Measurements from ENCODE around the gene GNA12.
"Not testable (repeated sequence)": the region's sequence is repeated elsewhere in the genome, so short reads cannot be mapped to it uniquely, and the experiment has no call there.

The GNA12 gene

DNA sequence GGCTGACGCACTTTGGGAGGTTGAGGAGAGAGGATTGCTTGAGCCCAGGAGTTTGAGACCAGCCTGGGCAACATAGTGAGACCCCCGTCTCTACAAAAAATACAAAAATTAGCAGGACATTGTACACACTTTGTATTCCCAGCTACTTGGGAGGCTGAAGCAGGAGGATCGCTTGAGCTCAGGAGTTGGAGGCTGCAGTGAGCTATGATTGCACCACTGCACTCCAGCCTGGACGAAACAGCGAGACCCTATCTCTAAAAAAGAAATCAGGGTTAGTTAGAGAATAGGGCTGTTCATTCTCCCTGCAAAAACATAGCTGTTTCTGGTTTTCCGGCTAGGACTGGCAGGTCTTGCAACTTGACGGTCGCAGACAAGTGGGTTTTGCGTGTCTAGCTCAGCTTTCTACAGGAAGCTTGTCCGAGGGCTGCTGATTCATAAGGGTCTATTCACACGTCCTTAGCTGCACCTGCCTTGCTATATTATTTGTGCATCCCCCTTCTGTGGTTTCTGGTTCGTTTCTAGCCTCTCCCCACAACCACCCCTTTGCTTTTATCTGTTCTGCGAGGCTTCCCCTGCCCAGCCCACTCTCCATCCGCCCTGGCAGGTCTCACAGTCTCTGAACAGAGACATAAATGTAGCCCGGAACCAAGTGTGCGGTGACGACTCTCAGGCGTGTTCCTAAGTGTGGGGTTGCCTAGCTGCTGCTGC is 145.4 kb downstream of the GNA12 start:
- no peak for DNase-seq (ENCODE audit: insufficient read length, low spot score)
- TF ChIP-seq, protein P1, sequence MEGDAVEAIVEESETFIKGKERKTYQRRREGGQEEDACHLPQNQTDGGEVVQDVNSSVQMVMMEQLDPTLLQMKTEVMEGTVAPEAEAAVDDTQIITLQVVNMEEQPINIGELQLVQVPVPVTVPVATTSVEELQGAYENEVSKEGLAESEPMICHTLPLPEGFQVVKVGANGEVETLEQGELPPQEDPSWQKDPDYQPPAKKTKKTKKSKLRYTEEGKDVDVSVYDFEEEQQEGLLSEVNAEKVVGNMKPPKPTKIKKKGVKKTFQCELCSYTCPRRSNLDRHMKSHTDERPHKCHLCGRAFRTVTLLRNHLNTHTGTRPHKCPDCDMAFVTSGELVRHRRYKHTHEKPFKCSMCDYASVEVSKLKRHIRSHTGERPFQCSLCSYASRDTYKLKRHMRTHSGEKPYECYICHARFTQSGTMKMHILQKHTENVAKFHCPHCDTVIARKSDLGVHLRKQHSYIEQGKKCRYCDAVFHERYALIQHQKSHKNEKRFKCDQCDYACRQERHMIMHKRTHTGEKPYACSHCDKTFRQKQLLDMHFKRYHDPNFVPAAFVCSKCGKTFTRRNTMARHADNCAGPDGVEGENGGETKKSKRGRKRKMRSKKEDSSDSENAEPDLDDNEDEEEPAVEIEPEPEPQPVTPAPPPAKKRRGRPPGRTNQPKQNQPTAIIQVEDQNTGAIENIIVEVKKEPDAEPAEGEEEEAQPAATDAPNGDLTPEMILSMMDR (IDR thresholded peaks at IDR 0.05; ENCODE audit: insufficient read depth, missing control alignments) = no peak
- no peak for FAIRE-seq

DNA sequence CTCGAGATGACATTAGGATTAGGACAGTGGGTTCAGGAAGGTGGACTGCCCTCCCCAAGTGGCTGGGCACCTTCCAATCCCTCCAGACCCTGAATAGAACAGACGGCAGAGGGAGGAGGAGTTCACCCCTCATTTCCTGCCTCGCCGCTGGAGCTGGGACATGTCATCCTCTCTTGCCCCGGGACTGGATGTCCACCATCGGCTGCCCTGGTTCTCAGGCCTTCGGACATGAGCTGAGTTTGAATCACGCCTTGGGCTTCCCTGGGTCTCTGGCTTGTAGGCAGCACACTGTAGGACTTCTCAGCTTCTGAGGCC is 150.0 kb downstream of the GNA12 start:
- not testable (repeated sequence) for FAIRE-seq; DNase-seq (ENCODE audit: insufficient read length, low spot score)

DNA sequence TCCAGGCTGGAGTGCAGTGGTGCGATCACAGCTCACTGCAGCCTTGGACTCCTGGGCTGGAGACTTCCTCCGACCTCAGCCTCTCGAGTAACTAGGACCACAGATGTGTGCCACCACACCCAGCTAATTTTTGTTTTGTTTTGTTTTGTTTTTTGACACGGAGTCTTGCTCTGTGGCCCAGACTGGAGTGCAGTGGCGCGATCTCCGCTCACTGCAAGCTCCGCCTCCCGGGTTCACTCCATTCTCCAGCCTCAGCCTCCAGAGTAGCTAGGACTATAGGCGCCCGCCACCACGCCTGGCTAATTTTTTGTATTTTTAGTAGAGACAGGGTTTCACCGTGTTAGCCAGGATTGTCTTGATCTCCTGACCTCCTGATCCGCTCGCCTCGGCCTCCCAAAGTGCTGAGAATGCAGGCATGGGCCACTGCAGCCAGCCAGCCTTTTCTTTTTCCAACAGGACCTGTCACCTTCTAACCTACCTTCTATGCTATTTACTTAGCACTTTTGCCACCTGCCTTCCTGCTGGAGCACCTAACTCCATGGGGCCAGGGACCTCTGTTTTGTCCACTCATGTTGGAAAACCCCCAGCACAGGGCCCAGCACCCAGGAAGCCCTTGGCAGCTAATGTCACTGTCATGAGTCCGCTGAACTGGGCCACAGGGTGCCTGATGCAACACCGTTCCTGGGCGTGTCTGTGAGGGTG is 150.5 kb downstream of the GNA12 start:
- not testable (repeated sequence) for DNase-seq (ENCODE audit: insufficient read length, low spot score); FAIRE-seq

DNA sequence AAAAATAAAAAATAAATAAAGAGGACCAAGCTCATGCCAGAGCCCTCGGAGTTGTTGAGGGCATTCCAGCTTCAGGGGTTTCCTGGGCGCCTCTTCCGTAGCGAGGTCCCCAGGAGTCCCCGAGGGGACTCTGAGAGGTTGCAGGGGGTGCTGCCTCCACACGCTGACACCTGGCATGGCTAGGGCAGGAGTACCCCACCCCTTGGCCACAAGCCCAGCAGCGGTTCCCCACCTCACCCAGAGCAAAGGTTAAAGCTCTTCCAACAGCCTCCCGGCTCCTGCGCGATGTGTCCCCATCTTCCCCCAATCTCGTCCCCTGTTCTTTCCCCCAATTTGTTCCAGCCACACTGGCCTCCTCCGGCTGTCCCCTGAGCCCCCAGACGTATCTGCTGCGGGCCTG is 151.6 kb downstream of the GNA12 start:
- TF ChIP-seq, protein P1 (IDR thresholded peaks at IDR 0.05; ENCODE audit: insufficient read depth, missing control alignments) = no peak
- no peak for DNase-seq (ENCODE audit: insufficient read length, low spot score)
- no peak for FAIRE-seq

DNA sequence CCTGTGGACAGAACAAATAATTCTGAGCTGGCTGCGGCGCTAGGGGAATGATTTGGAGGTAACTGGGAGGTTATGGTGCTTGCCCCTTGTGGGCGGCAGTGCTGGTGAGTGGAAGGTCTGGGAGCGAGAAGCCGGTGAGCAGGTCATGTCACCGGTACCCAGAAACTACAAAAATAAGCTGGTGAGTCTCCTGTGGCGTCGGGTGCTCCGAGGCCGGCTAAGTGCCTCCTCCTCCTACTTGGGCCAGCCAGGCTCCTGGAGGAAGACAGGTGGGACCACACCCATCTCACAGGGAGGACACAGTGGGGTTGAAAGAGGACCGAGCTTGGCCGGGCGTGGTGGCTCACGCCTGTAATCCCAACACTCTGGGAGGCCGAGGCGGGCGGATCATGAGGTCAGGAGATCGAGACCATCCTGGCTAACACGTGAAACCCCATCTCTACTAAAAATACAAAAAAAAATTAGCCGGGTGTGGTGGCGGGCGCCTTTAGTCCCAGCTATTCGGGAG is 152.1 kb downstream of the GNA12 start:
- not testable (repeated sequence) for FAIRE-seq; DNase-seq (ENCODE audit: insufficient read length, low spot score)

DNA sequence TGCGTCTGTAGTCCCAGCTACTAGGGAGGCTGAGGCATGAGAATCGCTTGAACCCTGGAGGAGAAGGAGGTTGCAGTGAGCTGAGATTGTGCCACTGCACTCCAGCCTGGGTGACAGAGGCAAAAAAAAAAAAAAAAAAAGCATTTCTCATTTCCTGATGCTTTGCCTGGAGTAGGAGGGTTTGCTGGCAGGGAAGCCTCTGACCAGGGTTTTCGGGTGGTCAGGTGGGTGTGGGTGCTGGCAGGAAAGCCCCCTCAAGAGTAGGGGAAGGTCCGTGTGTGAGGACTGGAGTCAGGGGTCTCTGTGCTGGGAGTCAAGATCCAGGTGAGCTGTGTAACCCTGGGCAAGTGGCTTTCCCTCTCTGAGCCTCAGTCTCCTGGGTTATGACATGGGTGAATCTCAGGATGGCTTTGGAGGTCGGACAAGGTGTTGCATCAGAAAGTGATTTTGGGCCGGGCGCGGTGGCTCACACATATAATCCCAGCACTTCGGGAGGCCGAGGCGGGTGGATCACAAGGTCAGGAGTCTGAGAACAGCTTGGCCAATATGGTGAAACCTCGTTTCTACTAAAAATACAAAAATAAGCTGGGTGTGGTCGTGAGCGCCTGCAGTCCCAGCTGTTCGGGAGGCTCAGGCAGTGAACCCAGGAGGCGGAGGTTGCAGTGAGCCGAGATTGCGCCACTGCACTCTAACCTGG is 152.9 kb downstream of the GNA12 start:
- TF ChIP-seq, protein P1 (IDR thresholded peaks at IDR 0.05; ENCODE audit: insufficient read depth, missing control alignments) = no peak
- FAIRE-seq (no peak), DNase-seq (ENCODE audit: insufficient read length, low spot score) (no peak)

DNA sequence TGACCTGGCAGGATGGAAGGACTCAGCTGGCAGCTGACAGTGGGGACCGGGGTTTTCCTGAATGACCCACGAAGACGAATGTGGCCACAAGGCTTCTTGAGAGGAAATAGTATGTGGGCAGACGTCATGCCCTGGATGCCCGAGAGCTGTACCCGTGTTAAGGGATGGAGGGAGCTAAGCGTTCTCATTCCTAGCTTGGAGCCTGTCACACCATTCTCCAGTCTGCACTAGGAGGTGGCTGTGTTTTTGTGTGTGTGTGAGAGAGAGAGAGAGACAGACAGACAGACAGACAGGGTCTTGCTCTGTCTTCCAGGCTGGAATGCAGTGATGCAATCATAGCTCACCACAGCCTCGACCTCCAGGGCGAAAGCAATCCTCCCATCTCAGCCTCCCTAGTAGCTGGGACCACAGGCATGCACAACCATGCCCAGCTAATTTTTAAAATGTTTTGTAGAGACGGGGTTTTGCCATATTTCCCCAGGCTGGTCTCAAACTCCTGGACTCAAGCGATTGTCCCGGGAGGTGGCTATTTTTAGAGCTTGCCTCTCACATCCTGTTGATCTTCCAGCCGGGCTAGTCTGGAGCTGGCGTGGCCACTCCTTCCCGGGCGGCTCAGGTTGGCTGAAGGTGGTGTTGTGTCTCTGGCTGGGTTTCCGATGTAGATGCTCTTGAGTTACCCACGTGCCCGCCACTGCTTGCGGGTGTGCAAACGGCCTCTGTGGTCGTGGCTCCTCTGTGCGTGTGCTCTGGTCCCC is 154.0 kb downstream of the GNA12 start:
- TF ChIP-seq, protein P1 (IDR thresholded peaks at IDR 0.05; ENCODE audit: insufficient read depth, missing control alignments) = no peak
- FAIRE-seq (no peak), DNase-seq (ENCODE audit: insufficient read length, low spot score) (no peak)

DNA sequence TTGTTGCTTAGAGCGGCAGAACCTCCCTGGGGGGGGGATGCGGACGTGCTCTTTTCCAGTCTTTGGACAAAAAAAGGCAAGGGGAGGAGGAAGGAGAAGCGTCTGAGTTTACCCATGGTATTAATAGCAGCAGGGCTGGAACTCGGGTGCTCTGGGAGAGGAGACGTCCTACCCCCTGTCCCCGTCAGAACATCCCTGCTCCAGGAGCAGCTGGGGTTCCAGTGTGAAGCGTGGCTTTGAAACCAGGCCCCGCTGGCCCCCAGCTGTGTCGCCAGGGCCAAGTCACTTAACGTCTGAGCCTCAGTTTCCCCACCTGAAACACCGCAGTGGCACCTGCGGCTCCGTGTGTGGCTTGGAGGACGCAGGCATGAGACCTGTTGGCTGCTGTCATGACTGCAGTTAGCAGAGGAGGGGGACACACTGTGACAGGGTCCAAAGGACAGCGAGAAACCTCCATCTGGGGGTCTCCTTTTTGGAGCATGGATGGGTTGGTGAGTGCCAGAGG is 154.7 kb downstream of the GNA12 start:
- DNase-seq (ENCODE audit: insufficient read length, low spot score) (no peak), FAIRE-seq (no peak)
- TF ChIP-seq, protein P1 (IDR thresholded peaks at IDR 0.05; ENCODE audit: insufficient read depth, missing control alignments) = no peak

All from D721Med (cell line).